GM12878 (cell line): Measurements from ENCODE around the gene CYYR1. TPM values are rescaled to one million over a fixed set of nuclear protein-coding genes. Genes with fewer than 3 reads are reported as not detected.

ENCODE experiments used
- ATAC-seq: fragments of 200-7000 bp; cut with Tn5 transposase; 3 replicates; pipeline ENCODE4 v1.9.1; 2020; ENCODE audit warnings: mild to moderate bottlenecking, moderate library complexity
- BruUV-seq: library from RNA; stranded (reverse); fragments of 400-500 nt; replicated peaks from 2 replicates; lab custom pipeline; 2021; lab: Mats Ljungman, UMichigan
- CTCF ChIA-PET: fragments of 300-600 bp; sonication (Branson Sonifier 250); formaldehyde crosslinking; extraction: SDS; loops from one replicate; lab custom pipeline; 2021; ENCODE audit warnings: inconsistent platforms; lab: Yijun Ruan, JAX
- POLR2A ChIA-PET: fragments of 350-600 bp; formaldehyde crosslinking; extraction: SDS; loops from one replicate; lab custom pipeline; 2021; ENCODE audit warnings: inconsistent platforms; lab: Charles Lee
- RAD21 ChIA-PET: fragments of 300-600 bp; sonication (Branson Sonifier 250); formaldehyde crosslinking; loops from one replicate; lab custom pipeline; 2023; ENCODE audit warnings: antibody characterized with exemption; ENCODE audit not compliant: unreplicated experiment; lab: Charles Lee
- SMC1A ChIA-PET: fragments of 300-600 bp; sonication (Branson Sonifier 250); formaldehyde crosslinking; loops from one replicate; lab custom pipeline; 2023; ENCODE audit not compliant: unreplicated experiment, uncharacterized antibody; lab: Charles Lee
- DNase-seq: peaks from one replicate; pipeline ENCODE4 v3.0.0-alpha.2; 2011; ENCODE audit warnings: low read depth, low spot score
- FAIRE-seq: peaks from 3 replicates; lab custom pipeline; 2011; peaks lifted over from hg19 to GRCh38; lab: Jason Lieb, UNC
- H2AFZ ChIP-seq: 2 replicates; pipeline ENCODE4 v1.6.0; 2011; ENCODE audit warnings: low read depth, low read length, control low read depth; ENCODE audit not compliant: control insufficient read depth
- H3K27ac ChIP-seq: 2 replicates; pipeline ENCODE4 v1.5.1; 2011; ENCODE audit warnings: control low read depth; ENCODE audit not compliant: control insufficient read depth, insufficient read depth
- H3K27me3 ChIP-seq, 2 experiments: replicated peaks in 1 of 2; 2 replicates each; pipeline versions ENCODE4 v1.6.0 to v1.6.1; 2011; ENCODE audit warnings: low read length in 1 of 2; ENCODE audit not compliant: control insufficient read depth in 2 of 2, insufficient read depth in 2 of 2
- H3K36me3 ChIP-seq, 2 experiments: 2 replicates each; pipeline ENCODE4 v1.5.1; 2011; ENCODE audit warnings: low read length in 1 of 2; ENCODE audit not compliant: control insufficient read depth in 2 of 2, insufficient read depth in 2 of 2
- H3K4me1 ChIP-seq: 2 replicates; pipeline ENCODE4 v1.6.1; 2011; ENCODE audit warnings: mild to moderate bottlenecking, low read length, moderate library complexity, mixed read lengths; ENCODE audit not compliant: control insufficient read depth, insufficient read depth
- H3K4me2 ChIP-seq: 2 replicates; pipeline ENCODE4 v1.6.0; 2011; ENCODE audit warnings: control low read depth; ENCODE audit not compliant: control insufficient read depth, insufficient read depth
- H3K4me3 ChIP-seq: fragments of 200-600 bp; sonication (generic); 2 replicates; pipeline ENCODE4 v1.5.1; 2016
- H3K79me2 ChIP-seq: 2 replicates; pipeline ENCODE4 v1.6.0; 2011; ENCODE audit warnings: low read length; ENCODE audit not compliant: control insufficient read depth, insufficient read depth
- H3K9ac ChIP-seq: 2 replicates; pipeline ENCODE4 v1.8.0; 2011; ENCODE audit warnings: low read length, control low read depth, mixed read lengths; ENCODE audit not compliant: control insufficient read depth, insufficient read depth
- H3K9me3 ChIP-seq: replicated peaks from 3 replicates; pipeline ENCODE4 v1.5.1; 2011; ENCODE audit warnings: mild to moderate bottlenecking, low read length; ENCODE audit not compliant: control insufficient read depth, insufficient read depth
- H4K20me1 ChIP-seq: 2 replicates; pipeline ENCODE4 v1.6.0; 2011; ENCODE audit not compliant: control insufficient read depth, insufficient read depth
- EED ChIP-seq: sonication (generic); IDR thresholded peaks from 2 replicates; pipeline ENCODE4 v1.6.1; 2016; ENCODE audit warnings: antibody characterized with exemption, low read depth
- NR2F1 ChIP-seq: fragments of 450-650 bp; conservative IDR thresholded peaks from 2 replicates; pipeline ENCODE4 v1.6.1; 2017; ENCODE audit warnings: mild to moderate bottlenecking
- PML ChIP-seq: IDR thresholded peaks from 2 replicates; pipeline ENCODE4 v1.6.1; 2012; ENCODE audit warnings: low read length, inconsistent platforms
- POU2F2 ChIP-seq: IDR thresholded peaks from 3 replicates; pipeline ENCODE4 v1.6.1; 2011; ENCODE audit warnings: low read depth, mild to moderate bottlenecking, low read length, borderline replicate concordance
- RB1 ChIP-seq: fragments of 450-650 bp; formaldehyde crosslinking; IDR thresholded peaks from 2 replicates; pipeline ENCODE4 v1.6.1; 2017; ENCODE audit warnings: mild to moderate bottlenecking, borderline replicate concordance
- SMARCA5 ChIP-seq: fragments of 450-650 bp; IDR thresholded peaks from 2 replicates; pipeline ENCODE4 v1.6.1; 2017; ENCODE audit warnings: mild to moderate bottlenecking
- TARDBP ChIP-seq: IDR thresholded peaks from 2 replicates; pipeline ENCODE4 v1.6.1; 2016; ENCODE audit warnings: borderline replicate concordance
- TCF12 ChIP-seq: IDR thresholded peaks from 2 replicates; pipeline ENCODE4 v1.6.1; 2011; ENCODE audit warnings: low read depth, mild to moderate bottlenecking, low read length
- ZNF24 ChIP-seq: fragments of 450-650 bp; IDR thresholded peaks from 2 replicates; pipeline ENCODE4 v1.6.1; 2017; ENCODE audit warnings: antibody characterized with exemption, mild to moderate bottlenecking
- WGBS: methylation state at CpG from one replicate; pipeline ENCODE4 v1.1.6; 2016; ENCODE audit warnings: low lambda C conversion rate; ENCODE audit not compliant: insufficient replicate concordance, insufficient coverage; ENCODE audit errors: missing lambda C conversion rate; 5-methylcytosine and 5-hydroxymethylcytosine counted together
- in situ Hi-C: fragments of 300-500 bp; cut with MboI; formaldehyde crosslinking; loops from 9 replicates; pipeline ENCODE4 v1.14.3; 2018; ENCODE audit warnings: mixed read lengths
- intact Hi-C: fragments of 100-400 bp; cut with micrococcal nuclease; formaldehyde crosslinking; loops from one replicate; pipeline ENCODE4 v1.14.2; 2022; ENCODE audit not compliant: unreplicated experiment
- polyA plus RNA-seq, 11 experiments: library from polyadenylated mRNA; depleted of rRNA in 4 of 11; unstranded in 6 of 11; stranded (reverse) in 5 of 11; fragments of >200 nt; fragmentation: Nextera tagmentation in 4 of 11; fragmentation: Illumina TruSeq in 1 of 11; extraction: Ambion mirVana in 4 of 11; extraction: Trizol in 1 of 11; gene quantifications; 1 replicate in 1 of 11; 2 replicates in 10 of 11; pipeline versions ENCODE4 v1.2.1 to v1.2.3, GENCODE V29; 2011 to 2016; ENCODE audit warnings: inconsistent platforms in 2 of 11, missing spikeins in 2 of 11, low read depth in 1 of 11
- total RNA-seq, 4 experiments: library from RNA; depleted of rRNA in 3 of 4; stranded (reverse); fragments of >200 nt in 3 of 4; fragmentation: Illumina TruSeq in 1 of 4; extraction: Trizol in 1 of 4; gene quantifications; 2 replicates each; pipeline versions ENCODE4 v1.2.1 to v1.2.3, GENCODE V29; 2013 to 2021
- TF ChIP-seq, protein P1 (sequence below): fragments of 450-650 bp; formaldehyde crosslinking; IDR thresholded peaks from 2 replicates; pipeline ENCODE4 v1.4.0; 2020; ENCODE audit warnings: mild to moderate bottlenecking, moderate library complexity
- TF ChIP-seq, protein P2 (sequence below): fragments of 450-650 bp; IDR thresholded peaks from 2 replicates; pipeline ENCODE4 v1.6.1; 2016; ENCODE audit warnings: mild to moderate bottlenecking
- TF ChIP-seq, protein P3 (sequence below): fragments of 450-650 bp; IDR thresholded peaks from 2 replicates; pipeline ENCODE4 v1.6.1; 2017; ENCODE audit warnings: mild to moderate bottlenecking
- TF ChIP-seq, protein P4 (sequence below): fragments of 450-650 bp; IDR thresholded peaks from 2 replicates; pipeline ENCODE4 v1.6.1; 2017; ENCODE audit warnings: mild to moderate bottlenecking, moderate library complexity

The CYYR1 gene
- total and polyA plus RNA-seq, 10 of the 15 experiments (the other 5 are each of a cell fraction or from before 2014, with no cell fraction given) = 0.11 to 0.13 TPM; not detected in 8

DNA sequence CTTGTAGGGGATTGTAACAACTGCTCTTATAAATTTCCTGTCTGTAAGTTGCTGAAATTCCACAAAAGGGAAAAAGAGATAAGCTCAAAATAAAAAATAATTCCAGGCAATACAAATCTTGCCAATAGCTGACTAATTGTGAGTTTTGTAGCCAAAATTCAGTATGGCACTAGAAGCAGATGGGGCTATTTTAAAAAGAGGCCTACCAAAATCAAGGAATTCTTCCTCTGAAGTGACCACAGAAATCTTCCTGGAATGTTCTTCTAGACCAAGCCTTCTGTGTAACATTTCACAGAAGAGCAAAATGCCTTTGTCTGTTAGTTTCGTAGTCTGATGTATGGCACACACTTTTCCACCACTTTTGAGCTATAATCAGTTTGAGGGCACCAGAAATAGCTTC is 127.6 kb downstream of the CYYR1 start (continued):
- TF ChIP-seq, protein P1, sequence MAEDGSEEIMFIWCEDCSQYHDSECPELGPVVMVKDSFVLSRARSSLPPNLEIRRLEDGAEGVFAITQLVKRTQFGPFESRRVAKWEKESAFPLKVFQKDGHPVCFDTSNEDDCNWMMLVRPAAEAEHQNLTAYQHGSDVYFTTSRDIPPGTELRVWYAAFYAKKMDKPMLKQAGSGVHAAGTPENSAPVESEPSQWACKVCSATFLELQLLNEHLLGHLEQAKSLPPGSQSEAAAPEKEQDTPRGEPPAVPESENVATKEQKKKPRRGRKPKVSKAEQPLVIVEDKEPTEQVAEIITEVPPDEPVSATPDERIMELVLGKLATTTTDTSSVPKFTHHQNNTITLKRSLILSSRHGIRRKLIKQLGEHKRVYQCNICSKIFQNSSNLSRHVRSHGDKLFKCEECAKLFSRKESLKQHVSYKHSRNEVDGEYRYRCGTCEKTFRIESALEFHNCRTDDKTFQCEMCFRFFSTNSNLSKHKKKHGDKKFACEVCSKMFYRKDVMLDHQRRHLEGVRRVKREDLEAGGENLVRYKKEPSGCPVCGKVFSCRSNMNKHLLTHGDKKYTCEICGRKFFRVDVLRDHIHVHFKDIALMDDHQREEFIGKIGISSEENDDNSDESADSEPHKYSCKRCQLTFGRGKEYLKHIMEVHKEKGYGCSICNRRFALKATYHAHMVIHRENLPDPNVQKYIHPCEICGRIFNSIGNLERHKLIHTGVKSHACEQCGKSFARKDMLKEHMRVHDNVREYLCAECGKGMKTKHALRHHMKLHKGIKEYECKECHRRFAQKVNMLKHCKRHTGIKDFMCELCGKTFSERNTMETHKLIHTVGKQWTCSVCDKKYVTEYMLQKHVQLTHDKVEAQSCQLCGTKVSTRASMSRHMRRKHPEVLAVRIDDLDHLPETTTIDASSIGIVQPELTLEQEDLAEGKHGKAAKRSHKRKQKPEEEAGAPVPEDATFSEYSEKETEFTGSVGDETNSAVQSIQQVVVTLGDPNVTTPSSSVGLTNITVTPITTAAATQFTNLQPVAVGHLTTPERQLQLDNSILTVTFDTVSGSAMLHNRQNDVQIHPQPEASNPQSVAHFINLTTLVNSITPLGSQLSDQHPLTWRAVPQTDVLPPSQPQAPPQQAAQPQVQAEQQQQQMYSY (CRISPR knock-in tag) = no peak

DNA sequence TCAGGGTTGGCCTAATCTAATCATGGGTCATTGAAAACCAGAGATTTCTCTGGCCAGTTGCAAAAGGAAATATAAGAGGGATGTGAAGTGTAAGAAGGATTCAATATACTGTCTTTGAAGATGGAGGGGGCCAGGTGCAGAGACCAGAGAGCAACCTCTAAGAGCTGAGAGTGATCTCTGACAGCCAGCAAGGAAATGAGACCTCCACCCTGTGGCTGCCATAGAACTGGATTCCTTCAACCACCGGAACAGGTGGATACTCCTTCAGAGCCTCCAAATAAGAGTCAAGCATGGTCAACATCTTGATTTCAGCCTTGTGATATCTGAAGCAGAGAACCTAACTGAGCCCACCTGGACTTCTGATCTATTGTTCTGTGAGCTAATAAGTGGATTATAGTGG is 128.4 kb downstream of the CYYR1 start:
- Histone ChIP-seq H3K79me2 (no peaks in the 10 kb centered on the region), H3K4me3 (no peak overlapping the region), H3K27ac (no peak overlapping the region), H4K20me1 (no peaks in the 10 kb centered on the region), H3K4me1 (no peaks in the 10 kb centered on the region), H3K36me3 (no peaks in the 10 kb centered on the region), H3K4me2 (no peak overlapping the region), H3K27me3 (no peaks in the 10 kb centered on the region), H3K9ac (no peak overlapping the region), H3K9me3 (no peaks in the 10 kb centered on the region; the same call in 2 of the 3 replicates), H2AFZ (no peak overlapping the region)
- TF ChIP-seq POU2F2 (no peak), RB1 (no peak), PML (no peak), TCF12 (no peak), EED (no peak), TARDBP (no peak), NR2F1 (no peak), ZNF24 (no peak), SMARCA5 (no peak)
- TF ChIP-seq, protein P2, sequence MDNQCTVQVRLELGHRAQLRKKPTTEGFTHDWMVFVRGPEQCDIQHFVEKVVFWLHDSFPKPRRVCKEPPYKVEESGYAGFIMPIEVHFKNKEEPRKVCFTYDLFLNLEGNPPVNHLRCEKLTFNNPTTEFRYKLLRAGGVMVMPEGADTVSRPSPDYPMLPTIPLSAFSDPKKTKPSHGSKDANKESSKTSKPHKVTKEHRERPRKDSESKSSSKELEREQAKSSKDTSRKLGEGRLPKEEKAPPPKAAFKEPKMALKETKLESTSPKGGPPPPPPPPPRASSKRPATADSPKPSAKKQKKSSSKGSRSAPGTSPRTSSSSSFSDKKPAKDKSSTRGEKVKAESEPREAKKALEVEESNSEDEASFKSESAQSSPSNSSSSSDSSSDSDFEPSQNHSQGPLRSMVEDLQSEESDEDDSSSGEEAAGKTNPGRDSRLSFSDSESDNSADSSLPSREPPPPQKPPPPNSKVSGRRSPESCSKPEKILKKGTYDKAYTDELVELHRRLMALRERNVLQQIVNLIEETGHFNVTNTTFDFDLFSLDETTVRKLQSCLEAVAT = no peak
- TF ChIP-seq, protein P3, sequence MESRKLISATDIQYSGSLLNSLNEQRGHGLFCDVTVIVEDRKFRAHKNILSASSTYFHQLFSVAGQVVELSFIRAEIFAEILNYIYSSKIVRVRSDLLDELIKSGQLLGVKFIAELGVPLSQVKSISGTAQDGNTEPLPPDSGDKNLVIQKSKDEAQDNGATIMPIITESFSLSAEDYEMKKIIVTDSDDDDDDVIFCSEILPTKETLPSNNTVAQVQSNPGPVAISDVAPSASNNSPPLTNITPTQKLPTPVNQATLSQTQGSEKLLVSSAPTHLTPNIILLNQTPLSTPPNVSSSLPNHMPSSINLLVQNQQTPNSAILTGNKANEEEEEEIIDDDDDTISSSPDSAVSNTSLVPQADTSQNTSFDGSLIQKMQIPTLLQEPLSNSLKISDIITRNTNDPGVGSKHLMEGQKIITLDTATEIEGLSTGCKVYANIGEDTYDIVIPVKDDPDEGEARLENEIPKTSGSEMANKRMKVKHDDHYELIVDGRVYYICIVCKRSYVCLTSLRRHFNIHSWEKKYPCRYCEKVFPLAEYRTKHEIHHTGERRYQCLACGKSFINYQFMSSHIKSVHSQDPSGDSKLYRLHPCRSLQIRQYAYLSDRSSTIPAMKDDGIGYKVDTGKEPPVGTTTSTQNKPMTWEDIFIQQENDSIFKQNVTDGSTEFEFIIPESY = no peak
- TF ChIP-seq, protein P4, sequence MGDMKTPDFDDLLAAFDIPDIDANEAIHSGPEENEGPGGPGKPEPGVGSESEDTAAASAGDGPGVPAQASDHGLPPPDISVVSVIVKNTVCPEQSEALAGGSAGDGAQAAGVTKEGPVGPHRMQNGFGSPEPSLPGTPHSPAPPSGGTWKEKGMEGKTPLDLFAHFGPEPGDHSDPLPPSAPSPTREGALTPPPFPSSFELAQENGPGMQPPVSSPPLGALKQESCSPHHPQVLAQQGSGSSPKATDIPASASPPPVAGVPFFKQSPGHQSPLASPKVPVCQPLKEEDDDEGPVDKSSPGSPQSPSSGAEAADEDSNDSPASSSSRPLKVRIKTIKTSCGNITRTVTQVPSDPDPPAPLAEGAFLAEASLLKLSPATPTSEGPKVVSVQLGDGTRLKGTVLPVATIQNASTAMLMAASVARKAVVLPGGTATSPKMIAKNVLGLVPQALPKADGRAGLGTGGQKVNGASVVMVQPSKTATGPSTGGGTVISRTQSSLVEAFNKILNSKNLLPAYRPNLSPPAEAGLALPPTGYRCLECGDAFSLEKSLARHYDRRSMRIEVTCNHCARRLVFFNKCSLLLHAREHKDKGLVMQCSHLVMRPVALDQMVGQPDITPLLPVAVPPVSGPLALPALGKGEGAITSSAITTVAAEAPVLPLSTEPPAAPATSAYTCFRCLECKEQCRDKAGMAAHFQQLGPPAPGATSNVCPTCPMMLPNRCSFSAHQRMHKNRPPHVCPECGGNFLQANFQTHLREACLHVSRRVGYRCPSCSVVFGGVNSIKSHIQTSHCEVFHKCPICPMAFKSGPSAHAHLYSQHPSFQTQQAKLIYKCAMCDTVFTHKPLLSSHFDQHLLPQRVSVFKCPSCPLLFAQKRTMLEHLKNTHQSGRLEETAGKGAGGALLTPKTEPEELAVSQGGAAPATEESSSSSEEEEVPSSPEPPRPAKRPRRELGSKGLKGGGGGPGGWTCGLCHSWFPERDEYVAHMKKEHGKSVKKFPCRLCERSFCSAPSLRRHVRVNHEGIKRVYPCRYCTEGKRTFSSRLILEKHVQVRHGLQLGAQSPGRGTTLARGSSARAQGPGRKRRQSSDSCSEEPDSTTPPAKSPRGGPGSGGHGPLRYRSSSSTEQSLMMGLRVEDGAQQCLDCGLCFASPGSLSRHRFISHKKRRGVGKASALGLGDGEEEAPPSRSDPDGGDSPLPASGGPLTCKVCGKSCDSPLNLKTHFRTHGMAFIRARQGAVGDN = no peak
- ATAC-seq (no peak), DNase-seq (no peak), FAIRE-seq (no peak)
- 59% methylated on average over 1 of the region's 1 CpG for WGBS
- ChIA-PET SMC1A (no interaction called here), POLR2A (no interaction called here), CTCF (no interaction called here), RAD21 (no interaction called here)
- no TSS peak for BruUV-seq
- intact Hi-C loops (no loop called here), in situ Hi-C loops (no loop called here)
